Neural progenitor cell (in vitro differentiated cells): Measurements from ENCODE around the gene AGAP3. TPM values are rescaled to one million over a fixed set of nuclear protein-coding genes. Genes with fewer than 3 reads are reported as not detected.

Source experiments
- DNase-seq: peaks from one replicate; pipeline ENCODE4 v3.0.0-alpha.2; 2016; ENCODE audit warnings: low spot score
- H2AFZ ChIP-seq: fragments of 200-600 bp; sonication (generic); replicated peaks from 2 replicates; pipeline ENCODE4 v1.6.1; 2016; ENCODE audit warnings: antibody characterized with exemption
- H3F3A ChIP-seq: fragments of 200-600 bp; sonication (generic); 2 replicates; pipeline ENCODE4 v1.6.1; 2016; ENCODE audit warnings: antibody characterized with exemption, low read depth
- H3K27ac ChIP-seq: fragments of 200-600 bp; sonication (generic); 2 replicates; pipeline ENCODE4 v1.5.1; 2016; ENCODE audit warnings: mild to moderate bottlenecking
- H3K27me3 ChIP-seq: fragments of 200-600 bp; sonication (generic); 2 replicates; pipeline ENCODE4 v1.6.1; 2016; ENCODE audit warnings: mild to moderate bottlenecking, moderate library complexity
- H3K36me3 ChIP-seq: fragments of 200-600 bp; sonication (generic); 2 replicates; pipeline ENCODE4 v1.5.1; 2016
- H3K4me1 ChIP-seq: fragments of 200-600 bp; sonication (generic); 2 replicates; pipeline ENCODE4 v1.6.1; 2016; ENCODE audit warnings: mixed run types
- H3K4me2 ChIP-seq: fragments of 200-600 bp; sonication (generic); 2 replicates; pipeline ENCODE4 v1.6.1; 2016
- H3K4me3 ChIP-seq: fragments of 200-600 bp; sonication (generic); 2 replicates; pipeline ENCODE4 v1.5.1; 2016
- H3K79me2 ChIP-seq: fragments of 200-600 bp; sonication (generic); 2 replicates; pipeline ENCODE4 v1.6.1; 2016; ENCODE audit warnings: low read depth
- H3K9ac ChIP-seq: fragments of 200-600 bp; sonication (generic); 2 replicates; pipeline ENCODE4 v1.6.1; 2016
- H3K9me3 ChIP-seq: fragments of 200-600 bp; sonication (generic); 2 replicates; pipeline ENCODE4 v1.5.1; 2016; ENCODE audit warnings: low read depth
- H4K20me1 ChIP-seq: fragments of 200-600 bp; sonication (generic); 2 replicates; pipeline ENCODE4 v1.6.1; 2016; ENCODE audit warnings: low read depth
- H3K27ac Mint-ChIP-seq: 3 replicates; pipeline ENCODE4 v1.8.0; 2021; ENCODE audit warnings: mixed read lengths
- H3K27me3 Mint-ChIP-seq: 2 replicates; pipeline ENCODE4 v1.8.0; 2022; ENCODE audit warnings: low read depth, mild to moderate bottlenecking, inconsistent platforms, moderate library complexity, mixed read lengths; ENCODE audit not compliant: insufficient read depth
- H3K36me3 Mint-ChIP-seq: 3 replicates; pipeline ENCODE4 v1.8.0; 2021; ENCODE audit warnings: mixed read lengths
- H3K4me1 Mint-ChIP-seq: 3 replicates; pipeline ENCODE4 v1.8.0; 2021; ENCODE audit warnings: mixed read lengths
- H3K4me3 Mint-ChIP-seq: 3 replicates; pipeline ENCODE4 v1.8.0; 2021; ENCODE audit warnings: mild to moderate bottlenecking, moderate library complexity, mixed read lengths
- H3K9me3 Mint-ChIP-seq: 3 replicates; pipeline ENCODE4 v1.8.0; 2020; ENCODE audit warnings: mixed read lengths
- CTCF ChIP-seq: fragments of 200-600 bp; sonication (generic); IDR thresholded peaks from 2 replicates; pipeline ENCODE4 v1.5.1; 2017; ENCODE audit warnings: antibody characterized with exemption, mild to moderate bottlenecking
- EZH2 ChIP-seq: fragments of 200-600 bp; sonication (generic); IDR thresholded peaks from 2 replicates; pipeline ENCODE4 v1.6.1; 2017; ENCODE audit warnings: antibody characterized with exemption, mild to moderate bottlenecking, moderate library complexity
- EZH2phosphoT487 ChIP-seq: fragments of 200-600 bp; sonication (generic); IDR thresholded peaks from 2 replicates; pipeline ENCODE4 v1.6.1; 2017; ENCODE audit warnings: antibody characterized with exemption
- total RNA-seq: library from RNA; depleted of rRNA; stranded (reverse); fragments of >200 nt; gene quantifications from 2 replicates; pipeline ENCODE4 v1.2.3, GENCODE V29; 2015; ENCODE audit warnings: low replicate concordance

Gene AGAP3
- total RNA-seq, 1 donor from 2014 or later = 38.9 TPM

GRCh38 chr7:151109094-151110048, 23.1 kb downstream of the AGAP3 start:
- Histone ChIP-seq H3K79me2 (peaks cover 35% of the 10 kb centered on the region), H3K9me3 (no peaks in the 10 kb centered on the region), H2AFZ (no peak overlapping the region), H3K27me3 (peaks cover 5% of the 10 kb centered on the region), H3K4me1 (peaks cover 15% of the 10 kb centered on the region), H3K4me3 (no peak overlapping the region), H3K4me2 (no peak overlapping the region), H3K36me3 (no peaks in the 10 kb centered on the region), H3K27ac (no peak overlapping the region), H3F3A (peaks cover 21% of the 10 kb centered on the region), H4K20me1 (peaks cover 82% of the 10 kb centered on the region), H3K9ac (no peak overlapping the region)
- Mint-ChIP-seq H3K4me3 (no peak overlapping the region), H3K4me1 (peaks cover 29% of the 10 kb centered on the region), H3K27ac (no peak overlapping the region), H3K27me3 (peaks cover 9% of the 10 kb centered on the region), H3K9me3 (no peaks in the 10 kb centered on the region), H3K36me3 (peaks cover 2% of the 10 kb centered on the region)
- TF ChIP-seq EZH2 (no peak), CTCF (no peak), EZH2phosphoT487 (no peak)
- DNase-seq = no peak

- H3K9ac ChIP-seq = no peak overlapping the region
- H3K4me1 ChIP-seq = peaks cover 11% of the 10 kb centered on the region
- TF ChIP-seq EZH2 (no peak), CTCF (no peak), EZH2phosphoT487 (no peak)
- H3K4me3 ChIP-seq = no peak overlapping the region
- no peak for DNase-seq
- peaks cover 8% of the 10 kb centered on the region for H3K27me3 ChIP-seq
- H3K27ac Mint-ChIP-seq = no peak overlapping the region
- H3K36me3 Mint-ChIP-seq = peaks cover 2% of the 10 kb centered on the region
- no peak overlapping the region for H3K4me3 Mint-ChIP-seq
- peaks cover 29% of the 10 kb centered on the region for H3K4me1 Mint-ChIP-seq
- no peak overlapping the region for H2AFZ ChIP-seq
- H3K27me3 Mint-ChIP-seq = peaks cover 9% of the 10 kb centered on the region
- peaks cover 78% of the 10 kb centered on the region for H4K20me1 ChIP-seq
- H3K36me3 ChIP-seq = no peaks in the 10 kb centered on the region
- no peaks in the 10 kb centered on the region for H3K9me3 ChIP-seq
- peaks cover 22% of the 10 kb centered on the region for H3F3A ChIP-seq
- no peaks in the 10 kb centered on the region for H3K9me3 Mint-ChIP-seq
- peaks cover 37% of the 10 kb centered on the region for H3K79me2 ChIP-seq
- no peak overlapping the region for H3K27ac ChIP-seq
- H3K4me2 ChIP-seq = no peak overlapping the region
These were observed 24.1 kb downstream of the AGAP3 start for GRCh38 chr7:151110236-151110940.

GRCh38 chr7:151110941-151111645, 24.8 kb downstream of the AGAP3 start:
- Histone ChIP-seq H3K79me2 (peaks cover 44% of the 10 kb centered on the region), H3K27ac (no peak overlapping the region), H3F3A (peaks cover 27% of the 10 kb centered on the region), H3K9me3 (no peaks in the 10 kb centered on the region), H3K4me2 (no peak overlapping the region), H2AFZ (no peak overlapping the region), H3K4me1 (peaks cover 18% of the 10 kb centered on the region), H3K4me3 (no peak overlapping the region), H3K27me3 (peaks cover 15% of the 10 kb centered on the region), H3K9ac (no peak overlapping the region), H4K20me1 (peaks cover 82% of the 10 kb centered on the region), H3K36me3 (no peaks in the 10 kb centered on the region)
- Mint-ChIP-seq H3K4me1 (peaks cover 33% of the 10 kb centered on the region), H3K27ac (no peak overlapping the region), H3K27me3 (peaks cover 9% of the 10 kb centered on the region), H3K36me3 (peaks cover 2% of the 10 kb centered on the region), H3K4me3 (no peak overlapping the region), H3K9me3 (no peaks in the 10 kb centered on the region)
- peak; percentile 87 for DNase-seq
- no peak for TF ChIP-seq EZH2phosphoT487
- no peak for TF ChIP-seq EZH2
- TF ChIP-seq CTCF = peak; percentile 78
